ENCODE data around the gene ANXA3. TPM values are rescaled to one million over a fixed set of nuclear protein-coding genes. Genes with fewer than 3 reads are reported as not detected.

ANXA3 gene
- total RNA-seq, 1 experiment from 2014 or later = 12.0 TPM

GRCh38 chr4:78630615-78631014, 79.0 kb downstream of the ANXA3 start:
- no peaks in the 10 kb centered on the region for H3K27me3 Mint-ChIP-seq (ENCODE audit: low read depth)
- no peak overlapping the region for H3K4me3 Mint-ChIP-seq
- DNase-seq (ENCODE audit: low spot score) (no peak), ATAC-seq (no peak)
- H3K9me3 Mint-ChIP-seq = no peaks in the 10 kb centered on the region
- ChIA-PET POLR2A (no interaction called here), CTCF (no interaction called here)
- no peaks in the 10 kb centered on the region for H3K36me3 Mint-ChIP-seq
- H3K4me1 Mint-ChIP-seq = no peaks in the 10 kb centered on the region
- no peak overlapping the region for H3K27ac Mint-ChIP-seq
- TF ChIP-seq E2F5 (CRISPR knock-in tag; IDR thresholded peaks at IDR 0.05) (no peak), RELA (CRISPR knock-in tag; IDR thresholded peaks at IDR 0.05; ENCODE audit: borderline replicate concordance) (no peak), ELF4 (CRISPR knock-in tag; IDR thresholded peaks at IDR 0.05; ENCODE audit: low read depth) (no peak), ZMAT4 (CRISPR knock-in tag; IDR thresholded peaks at IDR 0.05) (no peak), RORB (CRISPR knock-in tag; IDR thresholded peaks at IDR 0.05) (no peak), E2F1 (CRISPR knock-in tag; IDR thresholded peaks at IDR 0.05) (no peak), FOXP4 (CRISPR knock-in tag; IDR thresholded peaks at IDR 0.05) (no peak), MAX (CRISPR knock-in tag; IDR thresholded peaks at IDR 0.05) (no peak), EMX1 (CRISPR knock-in tag; IDR thresholded peaks at IDR 0.05) (no peak), ZNF532 (CRISPR knock-in tag; IDR thresholded peaks at IDR 0.05; ENCODE audit: borderline replicate concordance) (no peak), ZNF396 (CRISPR knock-in tag; IDR thresholded peaks at IDR 0.05; ENCODE audit: borderline replicate concordance) (no peak), USF1 (CRISPR knock-in tag; IDR thresholded peaks at IDR 0.05) (no peak), KAT7 (CRISPR knock-in tag; IDR thresholded peaks at IDR 0.05; ENCODE audit: borderline replicate concordance) (no peak), TEAD1 (CRISPR knock-in tag; IDR thresholded peaks at IDR 0.05) (no peak), ETV6 (CRISPR knock-in tag; IDR thresholded peaks at IDR 0.05) (no peak), ZNF425 (CRISPR knock-in tag; conservative IDR thresholded peaks at IDR 0.05) (no peak)
